Fibroblast of gingiva (primary cell): ENCODE data around the gene ISOC1.

Source experiments
- DNase-seq: peaks from one replicate; pipeline ENCODE4 v3.0.0-alpha.2; 2011; ENCODE audit warnings: low read depth

ISOC1 gene

GRCh38 chr5:129094924-129095899 is 663 bp downstream of the ISOC1 start:
- DNase-seq, result peak; percentile 34

- DNase-seq, result no peak
Measured at GRCh38 chr5:129096382-129096991, 1.9 kb downstream of the ISOC1 start.

- no peak for DNase-seq
Measured at GRCh38 chr5:129097498-129098296, 3.1 kb downstream of the ISOC1 start.

GRCh38 chr5:129098488-129099183 is 4.1 kb downstream of the ISOC1 start:
- DNase-seq, result no peak

GRCh38 chr5:129099184-129099569 is 4.6 kb downstream of the ISOC1 start:
- no peak for DNase-seq

- no peak for DNase-seq
Measured at GRCh38 chr5:129101794-129102193, 7.2 kb downstream of the ISOC1 start.

- DNase-seq, result no peak
Measured at GRCh38 chr5:129103397-129103796, 8.8 kb downstream of the ISOC1 start.

- DNase-seq, result no peak
Measured at GRCh38 chr5:129104915-129105455, 10.4 kb downstream of the ISOC1 start.

GRCh38 chr5:129107637-129108036 is 13.1 kb downstream of the ISOC1 start:
- DNase-seq, result no peak

GRCh38 chr5:129110742-129111141 is 16.2 kb downstream of the ISOC1 start:
- DNase-seq, result no peak

GRCh38 chr5:129111351-129111750 is 16.8 kb downstream of the ISOC1 start:
- no peak for DNase-seq

- no peak for DNase-seq
Measured at GRCh38 chr5:129112295-129112694, 17.7 kb downstream of the ISOC1 start.

- DNase-seq, result no peak
Measured at GRCh38 chr5:129113867-129114266, 19.3 kb downstream of the ISOC1 start.

- no peak for DNase-seq
Measured at GRCh38 chr5:129114539-129115193, 20.1 kb downstream of the ISOC1 start.

GRCh38 chr5:129115680-129116079 is 21.1 kb downstream of the ISOC1 start:
- no peak for DNase-seq

GRCh38 chr5:129116797-129117196 is 22.2 kb downstream of the ISOC1 start:
- no peak for DNase-seq

- DNase-seq, result no peak
Measured at GRCh38 chr5:129118405-129118804, 23.9 kb downstream of the ISOC1 start.

- DNase-seq, result no peak
Measured at GRCh38 chr5:129118826-129119225, 24.3 kb downstream of the ISOC1 start.

GRCh38 chr5:129120158-129120581 is 25.6 kb downstream of the ISOC1 start:
- no peak for DNase-seq

GRCh38 chr5:129122560-129122959 is 28.0 kb downstream of the ISOC1 start:
- no peak for DNase-seq

- no peak for DNase-seq
Measured at GRCh38 chr5:129124608-129125007, 30.1 kb downstream of the ISOC1 start.
